HG03575 (cell line): ENCODE data around the gene TMEM52.

Source experiments
- ATAC-seq: cut with Tn5 transposase; IDR thresholded peaks from one replicate; pipeline ENCODE4 v1.9.1; 2021; ENCODE audit not compliant: unreplicated experiment, insufficient number of reproducible peaks, low FRiP score; ENCODE audit errors: extremely low read depth

The TMEM52 gene

DNA sequence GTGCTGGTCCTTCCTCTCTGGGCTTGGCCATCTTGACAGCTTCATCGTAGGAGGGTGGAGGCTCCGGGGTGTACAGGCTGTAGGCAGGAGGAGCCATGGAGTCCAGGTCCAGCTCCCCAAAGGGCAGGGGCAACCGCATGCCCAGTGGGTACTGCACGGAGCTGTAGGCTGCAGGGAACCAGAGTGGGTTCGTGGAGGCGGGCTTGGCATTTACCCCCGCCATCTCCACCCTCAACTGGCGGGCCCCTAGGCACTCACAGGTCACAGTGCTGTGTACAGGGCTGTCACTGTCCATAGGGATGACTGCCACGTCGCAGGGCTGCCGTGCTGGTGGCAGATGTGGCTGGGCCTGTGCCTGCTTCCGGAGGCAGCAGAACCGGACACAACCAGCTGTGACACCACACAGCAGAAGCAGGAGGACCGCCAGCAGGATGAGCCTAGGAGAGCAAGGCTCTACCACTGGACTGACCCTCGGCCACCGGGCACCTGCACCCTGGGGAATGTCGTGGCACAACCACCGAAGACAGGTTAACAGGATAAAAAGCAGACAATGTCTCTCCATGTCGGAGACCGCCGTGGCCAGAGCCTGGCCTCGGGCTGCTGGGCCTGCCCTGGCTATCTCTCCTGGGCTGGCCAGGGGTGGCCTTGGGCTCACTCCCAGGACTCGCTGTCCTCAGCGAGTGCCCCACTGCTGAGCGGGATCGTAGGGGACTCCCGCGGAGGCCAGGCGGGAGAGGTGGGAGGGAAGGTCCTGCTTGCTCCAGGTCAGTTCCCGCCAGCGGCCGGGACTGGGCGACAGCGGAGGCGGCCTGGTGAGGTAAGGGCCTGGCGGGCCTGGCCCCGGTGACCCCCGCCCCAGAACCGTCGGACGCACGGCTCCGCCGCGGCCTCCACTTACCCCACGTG lies 831 bp downstream of the TMEM52 start:
- no peak for ATAC-seq

DNA sequence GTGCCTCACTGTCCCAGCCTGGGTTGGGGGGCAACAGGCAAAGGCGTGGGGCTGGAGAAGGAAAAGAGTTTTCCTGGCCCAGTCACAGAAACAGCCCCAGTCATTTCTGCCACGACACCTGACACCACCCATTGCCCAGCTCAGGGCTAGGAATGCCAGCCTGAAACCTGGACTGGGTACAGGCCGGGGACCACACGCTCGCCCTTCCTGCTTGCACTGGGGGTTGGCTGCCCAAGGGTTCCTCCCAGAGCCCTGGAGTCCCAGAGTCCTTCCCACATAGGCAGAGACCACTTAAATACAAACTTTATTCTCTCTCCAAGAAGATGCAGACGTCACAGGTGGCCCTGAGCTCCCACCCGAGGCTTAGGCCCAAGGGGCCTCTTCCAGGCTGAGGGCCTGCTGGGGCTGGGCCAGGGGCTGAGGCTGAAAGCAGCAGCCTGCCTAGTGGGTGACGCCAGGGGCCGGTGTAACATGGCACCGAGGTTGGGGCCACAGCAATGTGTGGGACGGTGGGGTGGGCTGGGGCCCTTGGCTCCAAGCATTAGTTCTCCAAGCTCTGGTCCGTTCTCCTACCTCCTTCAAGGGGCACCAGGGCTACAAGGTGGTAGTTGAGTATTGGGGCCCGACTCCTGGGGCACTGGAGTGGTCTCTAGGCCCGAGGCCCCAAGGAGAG lies 1.6 kb downstream of the TMEM52 start:
- no peak for ATAC-seq

DNA sequence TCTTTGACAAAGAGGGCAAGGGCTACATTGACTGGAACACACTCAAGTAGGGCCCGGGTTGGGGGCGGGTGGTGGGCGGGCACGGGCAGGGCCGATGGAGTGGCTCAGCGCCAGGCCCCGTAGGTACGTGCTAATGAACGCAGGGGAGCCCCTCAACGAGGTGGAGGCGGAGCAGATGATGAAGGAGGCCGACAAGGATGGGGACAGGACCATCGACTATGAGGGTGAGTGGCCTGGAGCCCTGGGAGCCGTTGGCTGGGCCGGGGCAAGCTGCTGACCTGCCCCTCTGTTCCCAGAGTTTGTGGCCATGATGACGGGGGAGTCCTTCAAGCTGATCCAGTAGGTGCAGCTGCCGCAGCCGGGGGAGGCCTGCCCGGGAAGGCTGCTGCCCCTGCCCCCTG lies 2.2 kb downstream of the TMEM52 start:
- no peak for ATAC-seq

DNA sequence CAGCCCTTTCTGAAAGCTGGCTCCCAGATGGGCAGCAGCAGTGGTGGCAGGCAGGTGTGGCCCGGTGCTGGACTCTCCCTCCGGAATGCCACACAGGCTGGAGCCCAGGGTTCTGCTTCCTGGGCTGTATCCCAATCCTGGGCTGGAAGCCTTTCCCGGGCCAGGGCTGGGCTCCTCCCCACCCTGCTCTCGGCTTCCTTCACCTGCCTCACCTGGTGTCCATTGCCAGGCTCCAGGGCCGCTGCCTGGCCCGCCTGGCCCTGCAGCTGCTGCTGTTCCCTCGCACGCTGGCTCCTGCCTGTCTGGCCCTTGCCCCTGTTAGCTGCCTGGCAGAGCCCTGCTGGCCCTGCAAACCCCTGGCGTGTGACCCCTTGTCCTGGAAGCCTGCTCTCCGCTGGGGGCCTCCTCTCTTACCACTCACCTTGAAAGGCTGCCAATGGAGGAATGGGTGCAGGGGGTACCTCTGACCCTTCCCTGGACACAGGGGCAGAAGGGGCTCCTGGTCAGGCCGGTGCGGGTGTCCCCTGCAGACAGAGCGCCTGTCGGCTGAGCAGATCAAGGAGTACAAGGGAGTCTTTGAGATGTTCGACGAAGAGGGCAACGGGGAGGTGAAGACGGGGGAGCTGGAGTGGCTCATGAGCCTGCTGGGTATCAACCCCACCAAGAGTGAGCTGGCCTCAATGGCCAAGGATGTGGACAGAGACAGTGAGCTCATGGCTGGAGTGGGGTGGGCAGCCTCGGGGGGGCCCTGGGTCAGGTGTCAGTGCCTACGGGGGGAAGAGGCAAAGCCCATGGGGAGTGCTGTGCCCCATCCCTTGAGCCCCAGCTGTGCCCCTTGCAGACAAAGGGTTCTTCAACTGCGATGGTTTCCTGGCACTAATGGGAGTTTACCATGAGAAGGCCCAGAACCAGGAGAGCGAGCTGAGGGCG lies 2.9 kb downstream of the TMEM52 start:
- no peak for ATAC-seq

- ATAC-seq, result no peak
These were observed 3.9 kb downstream of the TMEM52 start, which contains the start of gene CALML6 for GRCh38 chr1:1914971-1915692. CALML6 (plus strand) TSS chr1:1915260; CDS start chr1:1915281, 21 bp downstream.

DNA sequence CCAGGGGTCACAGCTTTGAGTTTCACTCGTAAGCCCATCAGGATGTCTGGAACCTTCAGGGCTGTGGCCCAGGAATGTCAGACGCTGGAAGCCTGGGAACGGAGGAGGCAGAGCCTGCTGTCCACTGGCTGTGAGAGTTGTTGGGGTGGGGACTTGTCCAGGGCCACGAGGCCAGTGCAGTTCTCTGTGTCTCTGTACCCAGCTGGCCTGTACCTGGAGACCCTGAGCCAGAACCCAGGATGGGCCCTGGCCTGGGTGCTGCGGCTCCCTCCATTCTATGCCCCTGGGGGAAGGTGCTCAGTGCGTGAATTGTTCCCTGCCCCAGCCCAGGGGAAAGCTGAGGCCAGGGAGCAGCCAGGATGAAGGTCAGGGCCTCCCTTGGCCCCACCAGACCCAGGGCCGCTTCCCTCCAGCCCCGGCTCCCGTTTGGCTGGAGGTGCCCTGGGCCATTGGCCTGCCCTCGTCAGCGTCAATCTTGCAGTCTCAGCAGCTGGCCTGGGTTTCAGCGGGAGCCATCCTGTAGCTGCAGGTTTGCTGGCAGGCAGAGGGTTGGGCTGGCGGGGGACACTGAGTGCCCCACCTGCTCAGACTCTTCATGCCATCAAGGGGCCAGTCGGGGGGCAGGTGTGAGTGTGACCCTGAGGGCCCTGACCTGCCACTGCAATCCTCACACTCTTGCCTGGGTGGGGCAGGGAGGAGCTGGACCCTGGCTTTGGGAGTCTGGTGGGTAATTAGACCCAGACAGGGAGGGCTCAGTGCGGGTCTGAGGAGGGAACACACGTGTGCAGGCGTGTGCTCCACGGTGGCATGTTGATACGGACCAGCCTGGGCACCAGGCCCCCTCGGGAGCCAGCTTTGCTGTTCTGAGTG lies 4.7 kb downstream of the TMEM52 start:
- no peak for ATAC-seq

GRCh38 chr1:1911350-1912041 lies 7.6 kb downstream of the TMEM52 start:
- ATAC-seq, result no peak

DNA sequence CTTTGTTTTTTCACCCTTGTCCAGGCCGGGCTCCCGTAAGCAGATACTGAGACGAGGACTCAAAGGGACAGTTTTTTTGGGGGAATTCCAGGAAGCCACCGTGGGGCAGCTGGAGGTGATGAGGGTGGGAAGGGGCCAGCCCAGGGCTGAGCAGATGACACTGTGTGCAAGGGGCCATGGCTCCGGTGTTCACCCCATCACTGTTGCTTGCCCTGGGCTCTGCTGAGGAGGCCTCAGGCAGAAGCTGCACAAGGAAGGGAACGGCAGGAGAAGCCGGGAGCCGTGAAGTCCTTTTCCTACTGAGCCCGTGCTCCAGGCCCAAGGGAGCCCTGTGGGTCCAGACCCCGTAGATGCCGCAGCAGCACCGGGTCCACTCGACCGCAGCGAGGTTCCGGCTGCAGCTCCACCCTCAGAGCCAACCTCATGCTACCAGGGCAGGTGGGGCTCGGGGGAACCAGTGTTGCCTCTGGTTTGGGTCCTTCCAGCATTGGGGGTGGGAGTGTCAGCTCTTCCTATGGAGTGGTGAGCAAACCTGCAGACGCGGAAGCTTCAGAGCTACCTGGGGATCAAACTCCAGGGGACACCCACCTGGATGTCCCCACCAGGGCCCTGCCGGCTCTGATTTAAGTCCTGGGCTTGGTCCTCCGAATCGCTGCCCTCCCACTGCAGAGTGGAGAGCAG lies 8.3 kb downstream of the TMEM52 start:
- ATAC-seq, result no peak

GRCh38 chr1:1910033-1910465 lies 9.0 kb downstream of the TMEM52 start:
- ATAC-seq, result no peak

GRCh38 chr1:1908506-1908791 lies 10.6 kb downstream of the TMEM52 start:
- ATAC-seq, result no peak

DNA sequence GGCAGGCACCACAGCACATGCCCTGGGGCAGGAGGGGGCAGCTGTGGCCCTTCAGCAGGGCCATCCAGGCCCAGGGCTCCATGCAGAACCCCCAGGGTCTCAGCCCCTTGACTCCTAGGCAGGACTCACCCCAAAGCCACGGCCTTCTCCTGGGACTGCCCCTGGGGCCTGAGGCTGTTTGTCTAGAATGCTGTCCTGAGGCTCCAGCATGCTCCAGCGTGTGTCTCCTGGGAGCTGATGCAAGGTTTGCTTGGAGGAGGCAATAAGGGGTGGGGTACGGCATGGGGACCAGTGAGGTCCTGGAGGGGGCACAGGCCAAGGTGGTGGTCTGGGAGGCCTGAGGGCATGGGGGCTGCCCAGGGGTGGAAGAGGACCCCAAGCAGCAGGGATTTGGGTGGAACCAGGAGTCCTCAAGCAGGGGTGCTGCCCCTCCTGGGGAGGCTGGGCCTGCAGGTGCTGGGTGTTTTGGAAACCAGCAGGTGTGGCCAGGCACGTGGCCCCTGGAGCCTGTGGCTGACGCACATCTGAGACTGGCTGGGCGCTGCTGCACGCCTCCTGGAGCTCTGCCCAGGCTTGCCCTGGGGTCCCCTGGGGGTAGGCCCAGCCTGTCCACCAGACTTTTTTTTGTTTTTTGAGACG lies 11.9 kb downstream of the TMEM52 start:
- no peak for ATAC-seq

DNA sequence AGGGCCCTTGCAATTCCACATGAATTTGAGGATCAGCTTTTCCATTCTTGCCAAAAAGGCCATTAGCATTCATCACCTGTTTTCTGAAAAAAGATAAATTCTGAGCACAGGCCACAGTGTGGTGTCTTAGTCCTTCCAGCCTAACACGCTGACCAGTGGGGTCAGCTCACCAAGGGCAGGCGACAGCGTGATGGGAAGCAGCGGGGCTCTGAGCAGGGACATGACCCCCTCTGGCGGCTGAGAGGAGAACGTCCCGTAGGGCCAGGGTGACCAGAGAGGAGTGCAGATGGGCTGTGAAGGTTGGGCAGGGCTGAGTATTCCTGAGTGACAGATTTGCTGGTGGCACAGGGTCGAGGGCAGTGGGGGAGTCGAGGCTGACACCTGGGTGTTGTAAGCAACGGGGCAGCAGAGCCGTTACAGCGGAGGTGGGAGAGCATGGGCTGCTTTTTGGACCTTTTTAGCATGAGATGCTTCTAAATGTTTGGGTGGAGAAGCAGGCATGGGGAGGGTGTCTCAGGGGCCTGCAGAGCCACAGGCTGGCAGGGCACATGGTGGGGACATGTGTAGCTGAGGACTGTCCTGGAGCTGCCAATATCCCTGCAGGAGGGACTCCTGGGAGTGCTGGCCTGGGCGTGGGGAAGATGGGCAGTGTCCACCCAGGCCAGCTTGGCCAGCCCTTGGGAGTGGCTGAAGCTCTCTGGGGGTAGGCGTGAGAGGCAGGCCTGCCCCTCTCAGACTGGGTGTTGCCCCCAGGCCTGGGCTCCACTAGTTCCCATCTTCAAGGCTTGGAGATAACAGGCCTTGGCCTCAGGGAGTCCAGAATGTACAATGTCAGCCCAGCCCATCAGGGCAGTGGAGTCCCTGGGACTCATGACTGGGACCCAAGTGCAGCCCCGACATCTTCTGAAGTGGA lies 12.6 kb downstream of the TMEM52 start:
- ATAC-seq, result no peak

DNA sequence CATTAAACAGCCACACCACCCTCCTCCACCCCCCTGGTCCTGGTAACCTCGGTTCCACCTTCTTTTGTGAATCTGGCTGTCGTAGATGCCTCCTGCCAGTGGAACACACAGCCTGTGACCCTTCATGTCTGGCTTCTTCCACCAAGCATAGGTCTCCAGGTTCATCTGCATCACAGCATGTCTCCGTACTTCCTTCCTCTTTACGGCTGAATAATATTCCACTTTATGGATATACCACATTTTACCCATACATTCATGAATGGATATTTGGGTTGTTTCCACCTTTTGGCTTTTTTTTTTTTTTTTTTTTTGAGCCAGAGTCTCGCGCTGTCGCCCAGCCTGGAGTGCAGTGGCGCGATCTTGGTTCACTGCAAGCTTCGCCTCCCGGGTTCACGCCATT lies 15.9 kb downstream of the TMEM52 start:
- ATAC-seq, result no peak

DNA sequence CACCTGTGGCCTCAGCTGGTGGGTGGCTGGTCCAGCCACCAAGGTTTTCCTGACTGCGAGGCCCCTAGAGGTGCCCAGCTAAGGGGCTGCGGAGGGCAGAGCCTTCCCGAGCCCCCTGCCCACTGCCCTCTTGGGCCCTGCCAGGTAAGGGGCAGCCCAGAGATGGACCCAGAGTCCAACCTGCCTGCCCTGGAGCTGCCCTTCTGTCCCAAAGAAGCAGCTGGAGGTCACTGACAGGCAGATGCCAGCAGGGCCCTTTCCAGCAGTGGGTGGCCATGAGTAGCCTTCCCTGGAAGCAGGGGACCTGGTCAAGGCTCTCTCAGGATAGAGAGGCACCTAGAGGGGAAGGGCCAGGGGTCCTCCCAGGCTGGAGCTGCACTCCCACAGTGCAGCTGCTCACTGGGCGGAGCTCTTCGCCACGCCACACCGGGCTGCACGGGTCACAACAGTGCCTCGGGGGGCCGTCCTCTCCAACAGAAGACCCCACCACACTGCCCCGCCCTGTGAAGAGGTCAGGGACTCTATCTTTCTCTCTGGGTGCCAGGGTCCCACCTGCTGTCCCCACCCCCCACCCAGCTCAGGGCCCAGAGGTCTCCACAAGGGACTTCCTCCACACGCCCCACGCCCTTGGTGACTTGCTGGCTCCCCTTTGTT lies 17.3 kb downstream of the TMEM52 start:
- ATAC-seq, result no peak
